PFSK-1 (cell line): ENCODE measurements around the gene RBFA.

Experiments
- FOXP2 ChIP-seq: optimal IDR thresholded peaks from 2 replicates; pipeline ENCODE3; 2011; ENCODE audit warnings: borderline replicate concordance, control low read depth, inconsistent platforms; ENCODE audit not compliant: insufficient read depth; ENCODE audit errors: extremely low read length, extremely low read depth
- POLR2AphosphoS5 ChIP-seq: IDR thresholded peaks from 2 replicates; pipeline ENCODE4 v1.6.1; 2012; ENCODE audit warnings: low read depth, mild to moderate bottlenecking, control low read depth, low read length, moderate library complexity
- SIN3A ChIP-seq: IDR thresholded peaks from 2 replicates; pipeline ENCODE4 v1.6.1; 2012; ENCODE audit warnings: mild to moderate bottlenecking, low read length, moderate library complexity, borderline replicate concordance; ENCODE audit not compliant: insufficient read depth
- TAF1 ChIP-seq: IDR thresholded peaks from 2 replicates; pipeline ENCODE4 v1.6.1; 2012; ENCODE audit warnings: low read length, control low read depth, borderline replicate concordance; ENCODE audit not compliant: insufficient read depth
- TF ChIP-seq, protein P1 (sequence below), 2 experiments: IDR thresholded peaks; 2 replicates each; pipeline versions ENCODE4 v1.6.1 to v1.8.0; 2011 to 2012; ENCODE audit warnings: low read depth in 2 of 2, low read length in 2 of 2, control low read depth in 1 of 2, inconsistent platforms in 1 of 2, mild to moderate bottlenecking in 1 of 2, moderate library complexity in 1 of 2; ENCODE audit not compliant: insufficient read depth in 1 of 2

Gene RBFA

DNA sequence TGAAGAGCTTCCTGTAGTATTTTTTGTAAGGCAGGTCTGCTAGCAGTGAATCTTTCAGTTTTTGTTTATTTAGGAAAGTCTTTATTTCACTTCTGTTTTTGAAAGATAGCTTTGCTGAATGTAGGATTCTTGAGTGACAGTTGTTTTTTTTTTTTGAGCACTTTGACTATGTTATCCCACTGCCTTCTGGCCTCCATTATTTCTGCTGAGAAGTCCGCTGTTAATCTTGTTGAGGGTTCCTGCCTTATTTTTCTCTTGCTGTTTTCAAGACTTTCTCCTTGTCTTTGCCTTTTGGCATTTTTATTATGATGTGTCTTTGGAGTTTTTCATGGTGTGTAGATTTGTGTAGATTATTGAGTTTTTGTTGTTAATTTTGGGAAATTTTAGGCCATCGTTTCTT lies 21.9 kb downstream of the RBFA start:
- no peak for TF ChIP-seq FOXP2
- TF ChIP-seq TAF1 = no peak
- no peak for TF ChIP-seq POLR2AphosphoS5
- TF ChIP-seq, protein P1, sequence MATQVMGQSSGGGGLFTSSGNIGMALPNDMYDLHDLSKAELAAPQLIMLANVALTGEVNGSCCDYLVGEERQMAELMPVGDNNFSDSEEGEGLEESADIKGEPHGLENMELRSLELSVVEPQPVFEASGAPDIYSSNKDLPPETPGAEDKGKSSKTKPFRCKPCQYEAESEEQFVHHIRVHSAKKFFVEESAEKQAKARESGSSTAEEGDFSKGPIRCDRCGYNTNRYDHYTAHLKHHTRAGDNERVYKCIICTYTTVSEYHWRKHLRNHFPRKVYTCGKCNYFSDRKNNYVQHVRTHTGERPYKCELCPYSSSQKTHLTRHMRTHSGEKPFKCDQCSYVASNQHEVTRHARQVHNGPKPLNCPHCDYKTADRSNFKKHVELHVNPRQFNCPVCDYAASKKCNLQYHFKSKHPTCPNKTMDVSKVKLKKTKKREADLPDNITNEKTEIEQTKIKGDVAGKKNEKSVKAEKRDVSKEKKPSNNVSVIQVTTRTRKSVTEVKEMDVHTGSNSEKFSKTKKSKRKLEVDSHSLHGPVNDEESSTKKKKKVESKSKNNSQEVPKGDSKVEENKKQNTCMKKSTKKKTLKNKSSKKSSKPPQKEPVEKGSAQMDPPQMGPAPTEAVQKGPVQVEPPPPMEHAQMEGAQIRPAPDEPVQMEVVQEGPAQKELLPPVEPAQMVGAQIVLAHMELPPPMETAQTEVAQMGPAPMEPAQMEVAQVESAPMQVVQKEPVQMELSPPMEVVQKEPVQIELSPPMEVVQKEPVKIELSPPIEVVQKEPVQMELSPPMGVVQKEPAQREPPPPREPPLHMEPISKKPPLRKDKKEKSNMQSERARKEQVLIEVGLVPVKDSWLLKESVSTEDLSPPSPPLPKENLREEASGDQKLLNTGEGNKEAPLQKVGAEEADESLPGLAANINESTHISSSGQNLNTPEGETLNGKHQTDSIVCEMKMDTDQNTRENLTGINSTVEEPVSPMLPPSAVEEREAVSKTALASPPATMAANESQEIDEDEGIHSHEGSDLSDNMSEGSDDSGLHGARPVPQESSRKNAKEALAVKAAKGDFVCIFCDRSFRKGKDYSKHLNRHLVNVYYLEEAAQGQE (IDR thresholded peaks at IDR 0.05; ENCODE audit: insufficient read depth in 1 of 2, low read depth in 2 of 2, low read length in 2 of 2) = no peak
- no peak for TF ChIP-seq SIN3A

DNA sequence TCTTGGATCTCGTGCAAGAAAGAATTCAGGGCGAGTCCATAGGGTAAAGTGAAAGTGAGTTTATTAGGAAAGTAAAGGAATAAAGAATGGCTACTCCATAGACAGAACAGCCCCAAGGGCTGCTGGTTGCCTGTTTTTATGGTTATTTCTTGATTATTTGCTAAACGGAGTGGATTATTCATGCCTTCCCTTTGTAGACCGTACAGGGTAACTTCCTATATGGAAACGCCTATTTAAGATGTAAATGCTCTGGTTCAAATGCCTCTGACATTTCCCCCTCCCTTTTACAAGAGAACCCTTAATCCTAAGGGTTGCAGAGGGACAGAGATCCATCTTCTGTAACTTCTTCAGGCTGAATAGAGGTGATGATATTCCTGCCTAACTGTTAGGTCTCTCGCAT lies 25.7 kb downstream of the RBFA start:
- TF ChIP-seq TAF1 = no peak
- no peak for TF ChIP-seq FOXP2
- TF ChIP-seq, protein P1 (IDR thresholded peaks at IDR 0.05; ENCODE audit: insufficient read depth in 1 of 2, low read depth in 2 of 2, low read length in 2 of 2) = no peak
- TF ChIP-seq POLR2AphosphoS5 = no peak
- TF ChIP-seq SIN3A = no peak

DNA sequence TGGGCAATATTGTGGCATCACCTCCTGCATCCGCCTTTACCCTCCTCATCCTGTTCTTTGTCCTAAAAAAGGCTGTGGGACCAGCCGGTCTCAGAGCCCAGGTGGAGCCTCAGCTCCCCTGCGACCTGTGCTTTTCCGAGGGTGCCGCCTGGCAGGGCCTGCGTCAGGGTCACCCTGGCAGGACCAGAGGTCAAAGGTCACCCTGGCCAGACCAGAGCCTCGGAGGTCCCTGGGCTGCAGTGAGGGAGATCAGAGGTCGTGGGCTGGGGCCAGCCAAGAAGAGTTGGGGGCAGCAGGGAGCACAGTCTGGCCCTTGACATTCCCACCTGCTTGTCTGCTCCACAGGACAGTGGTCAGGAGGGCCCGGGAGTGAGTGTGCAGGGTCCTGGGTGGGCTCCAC lies 31.5 kb downstream of the RBFA start:
- no peak for TF ChIP-seq SIN3A
- TF ChIP-seq FOXP2 = no peak
- no peak for TF ChIP-seq TAF1
- no peak for TF ChIP-seq POLR2AphosphoS5
- TF ChIP-seq, protein P1 (IDR thresholded peaks at IDR 0.05; ENCODE audit: insufficient read depth in 1 of 2, low read depth in 2 of 2, low read length in 2 of 2) = no peak

DNA sequence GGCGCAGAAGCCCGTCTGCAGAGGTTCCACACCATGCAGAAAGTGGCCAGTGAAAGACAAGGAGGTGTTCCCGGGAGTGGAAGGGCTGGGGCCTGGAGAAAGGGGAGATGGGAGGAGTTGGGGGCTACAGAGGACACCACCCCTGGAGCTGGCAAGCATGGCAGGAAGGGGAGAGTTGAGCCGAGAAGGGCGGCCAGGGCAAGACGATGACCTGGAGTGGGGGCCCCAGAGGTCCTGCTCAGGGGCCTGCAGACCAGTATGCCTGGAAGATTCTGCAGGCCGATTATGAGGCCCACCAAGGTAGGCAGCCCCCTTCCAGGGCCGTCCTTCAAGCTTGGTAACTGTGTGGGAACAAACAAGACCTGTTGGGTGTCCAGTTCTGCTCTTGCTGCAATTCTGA lies 33.1 kb downstream of the RBFA start:
- TF ChIP-seq POLR2AphosphoS5 (no peak), FOXP2 (no peak), SIN3A (no peak), TAF1 (no peak)
- TF ChIP-seq, protein P1 (IDR thresholded peaks at IDR 0.05; ENCODE audit: insufficient read depth in 1 of 2, low read depth in 2 of 2, low read length in 2 of 2) = no peak

DNA sequence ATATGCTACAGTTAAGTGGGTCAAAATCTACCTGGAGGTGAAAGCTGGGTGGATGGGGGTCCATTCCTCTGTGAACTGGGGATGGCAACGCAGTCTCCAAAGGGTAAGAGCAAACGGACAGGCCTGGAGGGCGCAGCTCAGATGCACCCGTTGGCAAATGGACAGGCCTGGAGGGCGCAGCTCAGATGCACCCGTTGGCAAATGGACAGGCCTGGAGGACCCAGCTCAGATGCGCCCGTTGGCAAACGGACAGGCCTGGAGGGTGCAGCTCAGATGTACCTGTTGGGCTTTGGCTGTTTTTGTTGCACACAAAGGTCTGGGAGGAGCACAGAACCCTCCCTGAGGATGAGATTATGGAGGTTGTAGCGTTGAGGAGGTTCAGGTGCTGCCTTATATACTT lies 33.7 kb downstream of the RBFA start:
- TF ChIP-seq SIN3A = no peak
- TF ChIP-seq FOXP2 = no peak
- TF ChIP-seq, protein P1 (IDR thresholded peaks at IDR 0.05; ENCODE audit: insufficient read depth in 1 of 2, low read depth in 2 of 2, low read length in 2 of 2) = no peak
- no peak for TF ChIP-seq POLR2AphosphoS5
- no peak for TF ChIP-seq TAF1
